GM13977 (cell line): Measurements from ENCODE around the gene ZNF469.

Experiments
- DNase-seq: peaks from one replicate; pipeline ENCODE4 v3.0.0; 2012; ENCODE audit warnings: low spot score
- in situ Hi-C: fragments of 300-500 bp; cut with MboI; formaldehyde crosslinking; loops from one replicate; pipeline ENCODE4 v1.12.0; 2022; ENCODE audit warnings: low sequenced_read_pairs, low pct_unique_long_range_greater_than_20kb, mixed read lengths, inconsistent platforms; ENCODE audit not compliant: unreplicated experiment
- TF ChIP-seq, protein P1 (sequence below): IDR thresholded peaks from 2 replicates; pipeline ENCODE4 v1.5.1; 2012; ENCODE audit warnings: mild to moderate bottlenecking, control low read depth; ENCODE audit not compliant: insufficient read depth; ENCODE audit errors: extremely low read depth, missing control alignments

The ZNF469 gene

DNA sequence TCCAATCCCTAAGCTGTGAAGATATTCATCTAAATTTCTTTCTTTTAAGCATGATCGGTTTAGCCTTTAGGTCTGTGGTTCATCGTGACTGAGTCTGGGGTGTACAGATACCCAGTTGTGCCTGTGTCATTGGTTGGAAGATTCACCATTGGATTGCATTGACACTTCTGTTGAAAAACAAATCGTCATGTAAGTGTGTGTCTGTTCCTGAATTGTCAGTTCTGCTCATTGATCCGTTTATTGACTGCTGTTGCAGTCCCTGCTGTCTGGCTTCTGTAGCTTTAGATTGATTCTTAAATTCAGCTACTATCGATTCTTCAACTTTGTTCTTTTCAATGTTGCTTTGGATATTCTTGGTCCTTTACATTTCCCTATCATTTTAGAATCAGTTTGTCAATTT lies 21.0 kb upstream of the ZNF469 start:
- TF ChIP-seq, protein P1, sequence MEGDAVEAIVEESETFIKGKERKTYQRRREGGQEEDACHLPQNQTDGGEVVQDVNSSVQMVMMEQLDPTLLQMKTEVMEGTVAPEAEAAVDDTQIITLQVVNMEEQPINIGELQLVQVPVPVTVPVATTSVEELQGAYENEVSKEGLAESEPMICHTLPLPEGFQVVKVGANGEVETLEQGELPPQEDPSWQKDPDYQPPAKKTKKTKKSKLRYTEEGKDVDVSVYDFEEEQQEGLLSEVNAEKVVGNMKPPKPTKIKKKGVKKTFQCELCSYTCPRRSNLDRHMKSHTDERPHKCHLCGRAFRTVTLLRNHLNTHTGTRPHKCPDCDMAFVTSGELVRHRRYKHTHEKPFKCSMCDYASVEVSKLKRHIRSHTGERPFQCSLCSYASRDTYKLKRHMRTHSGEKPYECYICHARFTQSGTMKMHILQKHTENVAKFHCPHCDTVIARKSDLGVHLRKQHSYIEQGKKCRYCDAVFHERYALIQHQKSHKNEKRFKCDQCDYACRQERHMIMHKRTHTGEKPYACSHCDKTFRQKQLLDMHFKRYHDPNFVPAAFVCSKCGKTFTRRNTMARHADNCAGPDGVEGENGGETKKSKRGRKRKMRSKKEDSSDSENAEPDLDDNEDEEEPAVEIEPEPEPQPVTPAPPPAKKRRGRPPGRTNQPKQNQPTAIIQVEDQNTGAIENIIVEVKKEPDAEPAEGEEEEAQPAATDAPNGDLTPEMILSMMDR: no peak
- in situ Hi-C loops: no loop called here
- no peak for DNase-seq

DNA sequence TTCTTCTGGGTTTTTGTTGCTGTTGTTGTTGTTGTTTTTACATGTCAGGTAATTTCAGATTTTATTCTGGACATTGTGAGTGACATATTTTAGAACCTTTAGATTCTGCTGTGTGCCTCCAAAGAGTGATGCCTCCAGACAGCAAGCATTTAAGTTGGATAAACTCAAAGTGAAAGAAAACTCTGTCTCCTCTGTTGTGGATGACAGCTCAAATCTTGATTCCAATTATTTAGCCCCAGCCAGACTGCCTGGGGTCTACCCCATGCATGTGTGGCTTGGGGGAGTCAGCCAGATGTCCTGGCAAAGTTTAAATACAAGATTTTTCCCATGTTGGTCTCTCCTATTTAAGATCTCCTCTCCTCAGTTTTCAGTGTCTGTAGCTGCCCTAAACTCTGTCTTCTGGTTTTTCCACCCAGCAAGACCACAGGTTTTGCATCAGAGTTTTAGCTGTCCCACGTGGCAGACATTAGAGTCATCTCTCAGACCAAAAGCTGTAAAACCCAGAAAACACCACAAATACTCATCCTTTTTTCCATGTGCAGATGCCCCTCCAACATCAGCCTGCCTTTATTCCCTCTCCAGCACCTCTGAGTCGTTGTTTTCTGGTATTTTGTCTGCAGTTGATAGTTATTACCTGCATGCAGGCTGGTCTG lies 19.4 kb upstream of the ZNF469 start:
- TF ChIP-seq, protein P1: no peak
- DNase-seq: peak; percentile 68
- in situ Hi-C loops: no loop called here

DNA sequence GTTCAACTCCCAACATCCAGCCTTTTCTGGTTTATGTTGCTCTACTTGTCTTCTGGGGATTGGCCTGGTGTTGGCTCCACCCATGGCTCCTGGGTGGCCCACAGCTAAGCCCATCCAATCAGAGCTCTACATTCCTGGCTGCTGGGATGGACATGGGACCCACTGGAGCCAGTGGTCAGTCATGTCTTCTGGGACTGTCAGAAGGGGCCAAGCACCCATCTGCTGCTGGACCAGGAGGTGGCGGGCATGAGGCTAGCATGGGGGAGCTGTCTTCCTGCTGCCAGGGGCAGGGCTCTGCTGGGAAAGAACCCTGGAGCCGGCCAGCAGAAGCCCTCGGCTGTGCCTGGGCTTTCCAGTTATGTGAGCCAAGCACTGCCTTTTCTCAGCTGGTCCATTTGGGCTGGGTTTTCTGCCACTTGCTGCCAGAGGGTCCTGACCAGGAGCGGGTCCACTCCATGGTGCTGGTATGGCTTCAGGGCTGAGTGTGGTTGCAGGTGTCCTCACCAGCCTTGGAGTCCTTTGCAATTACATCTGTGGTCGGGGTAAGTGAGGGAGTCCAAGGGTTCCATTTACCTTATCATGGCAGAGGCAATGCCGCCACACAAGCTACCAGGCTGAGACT lies 17.4 kb upstream of the ZNF469 start:
- TF ChIP-seq, protein P1: no peak
- in situ Hi-C loops: no loop called here
- no peak for DNase-seq

DNA sequence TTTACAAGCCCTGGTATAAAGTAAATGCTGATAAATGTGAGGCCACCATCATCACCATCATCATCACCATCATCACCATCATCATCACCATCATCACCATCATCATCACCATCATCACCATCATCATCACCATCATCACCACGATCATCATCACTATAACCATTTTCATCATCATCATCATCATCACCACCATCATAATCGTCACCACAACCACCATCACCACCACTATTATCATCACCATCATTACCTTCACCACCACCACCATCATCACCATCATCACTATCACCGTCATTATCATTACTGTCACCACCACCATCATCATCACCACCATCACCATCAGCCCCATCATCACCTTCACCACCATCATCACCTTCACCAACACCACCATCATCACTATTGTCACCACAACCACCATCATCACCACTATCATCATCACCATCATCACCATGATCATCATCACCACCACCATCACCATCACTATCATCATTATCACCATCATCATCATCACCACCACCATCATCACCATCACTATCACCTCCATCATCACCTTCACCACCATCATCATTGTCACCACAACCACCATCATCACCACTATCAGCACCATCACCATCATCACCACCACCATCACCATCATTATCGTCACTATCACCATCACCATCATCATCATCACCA lies 16.6 kb upstream of the ZNF469 start:
- TF ChIP-seq, protein P1: no peak
- DNase-seq: no peak
- in situ Hi-C loops: no loop called here

DNA sequence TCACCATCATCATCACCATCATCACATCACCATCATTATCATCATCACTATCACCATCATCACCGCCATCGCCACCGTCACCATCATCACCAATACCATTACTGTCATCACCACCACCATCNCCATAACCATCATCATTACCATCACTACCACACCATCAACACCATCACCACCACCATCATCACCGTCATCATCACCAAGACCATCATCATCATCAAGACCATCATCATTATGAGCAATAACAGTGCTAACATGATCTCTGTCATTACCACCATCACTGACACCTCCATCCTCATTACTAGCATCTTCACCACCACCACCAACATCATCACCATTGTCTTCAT lies 16.1 kb upstream of the ZNF469 start:
- TF ChIP-seq, protein P1: no peak
- no peak for DNase-seq
- in situ Hi-C loops: no loop called here

DNA sequence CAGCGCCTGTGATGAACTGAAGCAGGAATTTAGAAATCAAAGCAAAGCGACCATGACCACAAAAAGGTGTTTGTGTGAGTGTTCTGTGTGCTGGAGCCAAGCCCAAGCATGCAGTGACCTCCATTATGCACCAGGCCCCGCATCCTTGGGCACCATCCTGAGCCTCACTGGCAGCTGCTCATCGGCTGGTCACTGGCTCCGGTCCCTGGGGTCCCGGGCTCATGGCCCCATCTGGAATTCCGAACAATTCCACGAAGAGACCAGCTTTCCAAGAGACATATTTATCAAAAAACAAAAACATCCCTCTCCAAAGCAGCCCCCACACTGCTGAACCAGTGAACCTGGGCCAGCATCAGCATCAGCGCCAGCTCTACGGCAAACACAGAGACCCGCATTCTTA lies 15.2 kb upstream of the ZNF469 start:
- DNase-seq: no peak
- TF ChIP-seq, protein P1: no peak
- in situ Hi-C loops: no loop called here
